ENCODE measurements around the gene ZRANB3.

DNA sequence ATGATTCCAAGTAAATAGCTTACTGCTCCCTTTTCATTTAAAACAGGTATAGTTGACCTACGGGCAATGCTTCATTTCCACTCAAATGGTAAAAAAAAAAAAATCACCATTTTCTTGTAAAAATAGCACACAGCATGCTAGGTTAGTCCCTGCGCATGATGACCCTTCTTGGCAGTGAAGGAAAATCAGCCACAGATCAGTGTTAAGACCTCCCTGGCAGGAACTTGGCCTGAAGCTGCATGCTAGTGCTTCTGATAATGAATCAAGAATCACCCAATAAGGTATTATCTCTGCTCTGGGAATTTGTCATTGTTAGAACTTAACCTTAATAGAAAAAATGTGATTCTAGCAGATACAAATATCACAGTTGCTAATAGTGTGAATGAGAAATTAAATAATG lies 312.6 kb downstream of the ZRANB3 start:
- TF ChIP-seq, protein P1, sequence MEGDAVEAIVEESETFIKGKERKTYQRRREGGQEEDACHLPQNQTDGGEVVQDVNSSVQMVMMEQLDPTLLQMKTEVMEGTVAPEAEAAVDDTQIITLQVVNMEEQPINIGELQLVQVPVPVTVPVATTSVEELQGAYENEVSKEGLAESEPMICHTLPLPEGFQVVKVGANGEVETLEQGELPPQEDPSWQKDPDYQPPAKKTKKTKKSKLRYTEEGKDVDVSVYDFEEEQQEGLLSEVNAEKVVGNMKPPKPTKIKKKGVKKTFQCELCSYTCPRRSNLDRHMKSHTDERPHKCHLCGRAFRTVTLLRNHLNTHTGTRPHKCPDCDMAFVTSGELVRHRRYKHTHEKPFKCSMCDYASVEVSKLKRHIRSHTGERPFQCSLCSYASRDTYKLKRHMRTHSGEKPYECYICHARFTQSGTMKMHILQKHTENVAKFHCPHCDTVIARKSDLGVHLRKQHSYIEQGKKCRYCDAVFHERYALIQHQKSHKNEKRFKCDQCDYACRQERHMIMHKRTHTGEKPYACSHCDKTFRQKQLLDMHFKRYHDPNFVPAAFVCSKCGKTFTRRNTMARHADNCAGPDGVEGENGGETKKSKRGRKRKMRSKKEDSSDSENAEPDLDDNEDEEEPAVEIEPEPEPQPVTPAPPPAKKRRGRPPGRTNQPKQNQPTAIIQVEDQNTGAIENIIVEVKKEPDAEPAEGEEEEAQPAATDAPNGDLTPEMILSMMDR (conservative IDR thresholded peaks at IDR 0.05): no peak
- TF ChIP-seq EZH2 (IDR thresholded peaks at IDR 0.05; ENCODE audit: low read depth): no peak
